ENCODE measurements around the gene POMT1. TPM values are rescaled to one million over a fixed set of nuclear protein-coding genes. Genes with fewer than 3 reads are reported as not detected.

The POMT1 gene
- total and polyA plus RNA-seq, 2 experiments from 2014 or later, result 20.2 to 32.4 TPM

DNA sequence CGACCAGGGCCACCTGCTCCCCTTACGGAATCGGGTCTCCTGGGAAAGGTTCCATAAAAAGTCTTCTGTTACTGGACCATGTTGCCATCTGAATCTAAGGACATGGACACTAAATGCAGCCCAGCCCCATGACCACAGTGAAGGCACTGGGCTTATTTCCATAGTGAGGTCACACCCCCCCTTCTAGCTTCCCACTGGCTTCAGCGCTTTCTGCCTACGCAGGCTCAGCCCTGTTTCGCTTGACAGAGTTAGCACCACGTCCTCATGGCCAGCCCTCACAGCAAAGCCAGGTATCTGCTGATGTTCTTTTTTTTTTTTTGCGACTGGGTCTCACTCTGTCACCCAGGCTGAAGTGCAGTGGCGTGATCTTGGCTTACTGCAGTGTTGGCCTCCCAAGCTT is 14.2 kb downstream of the POMT1 start:
- no peaks in the 10 kb centered on the region for H3K4me1 ChIP-seq (ENCODE audit: insufficient read depth)
- H3K36me3 ChIP-seq (ENCODE audit: insufficient read depth), result peaks cover 9% of the 10 kb centered on the region
- H4K20me1 ChIP-seq (replicated peaks; ENCODE audit: insufficient read depth), result no peaks in the 10 kb centered on the region
- TF ChIP-seq STAT1 (IDR thresholded peaks at IDR 0.05; ENCODE audit: unreplicated experiment) (no peak), EZH2phosphoT487 (IDR thresholded peaks at IDR 0.05; ENCODE audit: unreplicated experiment) (no peak), EZH2 (IDR thresholded peaks at IDR 0.05; ENCODE audit: low read depth, unreplicated experiment) (no peak), CREB1 (CRISPR knock-in tag; IDR thresholded peaks at IDR 0.05; ENCODE audit: low read depth) (no peak), ZNF331 (CRISPR knock-in tag; IDR thresholded peaks at IDR 0.05; ENCODE audit: low read depth) (no peak)
- Mint-ChIP-seq H3K4me3 (no peak overlapping the region), H3K4me1 (no peaks in the 10 kb centered on the region), H3K27ac (no peak overlapping the region), H3K9me3 (no peaks in the 10 kb centered on the region), H3K27me3 (ENCODE audit: insufficient read depth, low read depth, poor library complexity) (peaks cover 12% of the 10 kb centered on the region), H3K36me3 (ENCODE audit: low read depth) (peaks cover 52% of the 10 kb centered on the region)
- H3F3A ChIP-seq (replicated peaks; ENCODE audit: low read depth), result peaks cover 9% of the 10 kb centered on the region
- no peaks in the 10 kb centered on the region for H3K9me2 ChIP-seq (ENCODE audit: insufficient read depth)
- no peak overlapping the region for H2AFZ ChIP-seq
- no peaks in the 10 kb centered on the region for H3K79me2 ChIP-seq (replicated peaks; ENCODE audit: insufficient read depth)
- ATAC-seq, result no peak
- no peak overlapping the region for H3K4me2 ChIP-seq
- DNase-seq (ENCODE audit: low spot score), result no peak
- no peak overlapping the region for H3K4me3 ChIP-seq
- no peaks in the 10 kb centered on the region for H3K27me3 ChIP-seq (ENCODE audit: insufficient read depth)
- H3K27ac ChIP-seq (ENCODE audit: low read depth), result no peak overlapping the region

GRCh38 chr9:131517761-131518190 is 15.1 kb downstream of the POMT1 start:
- Mint-ChIP-seq H3K36me3 (ENCODE audit: low read depth) (peaks cover 54% of the 10 kb centered on the region), H3K27me3 (ENCODE audit: insufficient read depth, low read depth, poor library complexity) (peaks cover 16% of the 10 kb centered on the region), H3K4me3 (no peak overlapping the region), H3K4me1 (no peaks in the 10 kb centered on the region), H3K9me3 (no peaks in the 10 kb centered on the region), H3K27ac (no peak overlapping the region)
- Histone ChIP-seq H3K4me3 (no peak overlapping the region), H2AFZ (no peak overlapping the region), H3K4me1 (ENCODE audit: insufficient read depth) (no peaks in the 10 kb centered on the region), H3K27ac (ENCODE audit: low read depth) (no peak overlapping the region), H3K36me3 (ENCODE audit: insufficient read depth) (peaks cover 9% of the 10 kb centered on the region), H3K4me2 (no peak overlapping the region), H3K79me2 (replicated peaks; ENCODE audit: insufficient read depth) (no peaks in the 10 kb centered on the region), H3K27me3 (ENCODE audit: insufficient read depth) (no peaks in the 10 kb centered on the region), H3K9me2 (ENCODE audit: insufficient read depth) (no peaks in the 10 kb centered on the region), H4K20me1 (replicated peaks; ENCODE audit: insufficient read depth) (no peaks in the 10 kb centered on the region), H3F3A (replicated peaks; ENCODE audit: low read depth) (peaks cover 9% of the 10 kb centered on the region)
- ATAC-seq (no peak), DNase-seq (ENCODE audit: low spot score) (no peak)
- TF ChIP-seq, protein P1, sequence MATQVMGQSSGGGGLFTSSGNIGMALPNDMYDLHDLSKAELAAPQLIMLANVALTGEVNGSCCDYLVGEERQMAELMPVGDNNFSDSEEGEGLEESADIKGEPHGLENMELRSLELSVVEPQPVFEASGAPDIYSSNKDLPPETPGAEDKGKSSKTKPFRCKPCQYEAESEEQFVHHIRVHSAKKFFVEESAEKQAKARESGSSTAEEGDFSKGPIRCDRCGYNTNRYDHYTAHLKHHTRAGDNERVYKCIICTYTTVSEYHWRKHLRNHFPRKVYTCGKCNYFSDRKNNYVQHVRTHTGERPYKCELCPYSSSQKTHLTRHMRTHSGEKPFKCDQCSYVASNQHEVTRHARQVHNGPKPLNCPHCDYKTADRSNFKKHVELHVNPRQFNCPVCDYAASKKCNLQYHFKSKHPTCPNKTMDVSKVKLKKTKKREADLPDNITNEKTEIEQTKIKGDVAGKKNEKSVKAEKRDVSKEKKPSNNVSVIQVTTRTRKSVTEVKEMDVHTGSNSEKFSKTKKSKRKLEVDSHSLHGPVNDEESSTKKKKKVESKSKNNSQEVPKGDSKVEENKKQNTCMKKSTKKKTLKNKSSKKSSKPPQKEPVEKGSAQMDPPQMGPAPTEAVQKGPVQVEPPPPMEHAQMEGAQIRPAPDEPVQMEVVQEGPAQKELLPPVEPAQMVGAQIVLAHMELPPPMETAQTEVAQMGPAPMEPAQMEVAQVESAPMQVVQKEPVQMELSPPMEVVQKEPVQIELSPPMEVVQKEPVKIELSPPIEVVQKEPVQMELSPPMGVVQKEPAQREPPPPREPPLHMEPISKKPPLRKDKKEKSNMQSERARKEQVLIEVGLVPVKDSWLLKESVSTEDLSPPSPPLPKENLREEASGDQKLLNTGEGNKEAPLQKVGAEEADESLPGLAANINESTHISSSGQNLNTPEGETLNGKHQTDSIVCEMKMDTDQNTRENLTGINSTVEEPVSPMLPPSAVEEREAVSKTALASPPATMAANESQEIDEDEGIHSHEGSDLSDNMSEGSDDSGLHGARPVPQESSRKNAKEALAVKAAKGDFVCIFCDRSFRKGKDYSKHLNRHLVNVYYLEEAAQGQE (IDR thresholded peaks at IDR 0.05; ENCODE audit: unreplicated experiment), result no peak
- no peak for TF ChIP-seq CTCF (conservative IDR thresholded peaks at IDR 0.05; ENCODE audit: low read depth in 2 of 2)
- no peak for TF ChIP-seq EZH2phosphoT487 (IDR thresholded peaks at IDR 0.05; ENCODE audit: unreplicated experiment)
- TF ChIP-seq CREB1 (CRISPR knock-in tag; IDR thresholded peaks at IDR 0.05; ENCODE audit: low read depth), result no peak
- no peak for TF ChIP-seq ZNF462 (CRISPR knock-in tag; IDR thresholded peaks at IDR 0.05)
- TF ChIP-seq POLR2AphosphoS5 (IDR thresholded peaks at IDR 0.05; ENCODE audit: low read depth), result no peak
- no peak for TF ChIP-seq ZNF331 (CRISPR knock-in tag; IDR thresholded peaks at IDR 0.05; ENCODE audit: low read depth)

Data from GM23338 (cell line).